Measurements from ENCODE around the gene CEACAM4. TPM values are rescaled to one million over a fixed set of nuclear protein-coding genes. Genes with fewer than 3 reads are reported as not detected.

Gene CEACAM4
- 1 to 10 TPM in 1 of 4 donors, under 1 TPM in 2, not detected in 1; 0.52 to 2.6 (median 0.93) TPM for total RNA-seq

GRCh38 chr19:41626877-41627276 is at the start of gene CEACAM4:
CEACAM4 (minus strand) TSS chr19:41627074; CDS start chr19:41626963, 111 bp downstream.
- Histone ChIP-seq H3K9me3 (peaks cover 0 to 17% (median 0%) of the 10 kb centered on the region in 3 donors), H3K4me3 (peak within 1 kb of the TSS in 1 of 2 donors; percentile 25), H3K36me3 (no peaks in the 10 kb centered on the region), H3K27me3 (peaks cover 30% of the 10 kb centered on the region), H3K27ac (no peak within 1 kb of the TSS), H3K4me1 (no peaks in the 10 kb centered on the region)
- TF ChIP-seq EP300 (IDR thresholded peaks at IDR 0.05), result no peak
- TF ChIP-seq POLR2A (IDR thresholded peaks at IDR 0.05), result peak in 1 of 2 donors; percentile 32
- TF ChIP-seq POLR2AphosphoS5 (IDR thresholded peaks at IDR 0.05), result no peak
- no peak for TF ChIP-seq CTCF (IDR thresholded peaks at IDR 0.05)
- 0 to 35% methylated on average over 2 to 5 of the region's 7 CpGs for WGBS, 2 donors (ENCODE audit: low coverage in 1 of 2)
- ATAC-seq, result peak; percentile 50

GRCh38 chr19:41671486-41671885 is 44.6 kb upstream of the CEACAM4 start:
- Histone ChIP-seq H3K4me3 (no peak overlapping the region), H3K9me3 (peaks cover 0 to 14% (median 0%) of the 10 kb centered on the region in 3 donors), H3K4me1 (no peaks in the 10 kb centered on the region), H3K27me3 (peaks cover 77% of the 10 kb centered on the region), H3K36me3 (no peaks in the 10 kb centered on the region), H3K27ac (no peak overlapping the region)
- no peak for ATAC-seq
- TF ChIP-seq CTCF (IDR thresholded peaks at IDR 0.05), result no peak
- no peak for TF ChIP-seq POLR2AphosphoS5 (IDR thresholded peaks at IDR 0.05)
- no peak for TF ChIP-seq EP300 (IDR thresholded peaks at IDR 0.05)
- TF ChIP-seq POLR2A (IDR thresholded peaks at IDR 0.05), result no peak
- WGBS, 2 donors (ENCODE audit: low coverage in 1 of 2), result 62 to 64% methylated on average over 4 to 5 of the region's 5 CpGs

GRCh38 chr19:41670755-41671154 is 43.9 kb upstream of the CEACAM4 start:
- no peak for TF ChIP-seq POLR2AphosphoS5 (IDR thresholded peaks at IDR 0.05)
- Histone ChIP-seq H3K4me1 (no peaks in the 10 kb centered on the region), H3K9me3 (peaks cover 0 to 21% (median 3%) of the 10 kb centered on the region in 3 donors), H3K4me3 (no peak overlapping the region), H3K36me3 (no peaks in the 10 kb centered on the region), H3K27ac (no peak overlapping the region), H3K27me3 (peaks cover 72% of the 10 kb centered on the region)
- ATAC-seq, result no peak

- TF ChIP-seq EP300 (IDR thresholded peaks at IDR 0.05) (no peak), POLR2AphosphoS5 (IDR thresholded peaks at IDR 0.05) (no peak), CTCF (IDR thresholded peaks at IDR 0.05) (no peak), POLR2A (IDR thresholded peaks at IDR 0.05) (no peak)
- H3K4me1 ChIP-seq, result no peaks in the 10 kb centered on the region
- no peak for ATAC-seq
- H3K9me3 ChIP-seq, result peaks cover 0 to 46% (median 3%) of the 10 kb centered on the region in 3 donors
- H3K4me3 ChIP-seq, result no peak overlapping the region
- no peak overlapping the region for H3K27ac ChIP-seq
- 38 to 62% methylated on average over 1 of the region's 1 CpG for WGBS, 2 donors (ENCODE audit: low coverage in 1 of 2)
- H3K27me3 ChIP-seq, result peaks cover 54% of the 10 kb centered on the region
- H3K36me3 ChIP-seq, result no peaks in the 10 kb centered on the region
Observed at GRCh38 chr19:41668315-41668714, 41.4 kb upstream of the CEACAM4 start.

- 48 to 83% methylated on average over 1 to 2 of the region's 2 CpGs for WGBS, 2 donors (ENCODE audit: low coverage in 1 of 2)
Observed at GRCh38 chr19:41666075-41666474, 39.2 kb upstream of the CEACAM4 start.

More at GRCh38 chr19:41666075-41666474, 39.2 kb upstream of the CEACAM4 start:
- Histone ChIP-seq H3K4me3 (no peak overlapping the region), H3K36me3 (no peaks in the 10 kb centered on the region), H3K9me3 (peaks cover 0 to 59% (median 3%) of the 10 kb centered on the region in 3 donors), H3K27me3 (peaks cover 33% of the 10 kb centered on the region), H3K27ac (no peak overlapping the region), H3K4me1 (no peaks in the 10 kb centered on the region)
- TF ChIP-seq EP300 (IDR thresholded peaks at IDR 0.05) (no peak), POLR2AphosphoS5 (IDR thresholded peaks at IDR 0.05) (no peak), CTCF (IDR thresholded peaks at IDR 0.05) (no peak), POLR2A (IDR thresholded peaks at IDR 0.05) (no peak)
- no peak for ATAC-seq
